RKO (cell line): ENCODE results near the gene CARS2.
"Not testable (repeated sequence)": the region's sequence is repeated elsewhere in the genome, so short reads cannot be mapped to it uniquely, and the experiment has no call there.

Source experiments
- DNase-seq: peaks from one replicate; pipeline ENCODE4 v3.0.0-alpha.2; 2016; ENCODE audit warnings: low spot score

Gene CARS2

GRCh38 chr13:110706570-110707372, 855 bp upstream of the CARS2 start:
- DNase-seq = no peak

GRCh38 chr13:110705356-110705825, 525 bp downstream of the CARS2 start:
- DNase-seq = peak; percentile 31

- peak; percentile 25 for DNase-seq
Measured at GRCh38 chr13:110702591-110703526, 3.1 kb downstream of the CARS2 start.

GRCh38 chr13:110702089-110702488, 3.8 kb downstream of the CARS2 start:
- DNase-seq = no peak

GRCh38 chr13:110701061-110701460, 4.9 kb downstream of the CARS2 start:
- DNase-seq = not testable (repeated sequence)

- DNase-seq = no peak
Measured at GRCh38 chr13:110700641-110701040, 5.3 kb downstream of the CARS2 start.

GRCh38 chr13:110700186-110700585, 5.7 kb downstream of the CARS2 start:
- no peak for DNase-seq

- DNase-seq = no peak
Measured at GRCh38 chr13:110699148-110700145, 6.5 kb downstream of the CARS2 start.

GRCh38 chr13:110698689-110699088, 7.2 kb downstream of the CARS2 start:
- DNase-seq = no peak

- DNase-seq = no peak
Measured at GRCh38 chr13:110697842-110698241, 8.1 kb downstream of the CARS2 start.

- no peak for DNase-seq
Measured at GRCh38 chr13:110696776-110697175, 9.1 kb downstream of the CARS2 start.

GRCh38 chr13:110695774-110696173, 10.1 kb downstream of the CARS2 start:
- DNase-seq = not testable (repeated sequence)

- no peak for DNase-seq
Measured at GRCh38 chr13:110690516-110690915, 15.4 kb downstream of the CARS2 start.

GRCh38 chr13:110689711-110690110, 16.2 kb downstream of the CARS2 start:
- no peak for DNase-seq

GRCh38 chr13:110689041-110689440, 16.9 kb downstream of the CARS2 start:
- no peak for DNase-seq

- DNase-seq = no peak
Measured at GRCh38 chr13:110687736-110688135, 18.2 kb downstream of the CARS2 start.

GRCh38 chr13:110685305-110686020, 20.5 kb downstream of the CARS2 start:
- no peak for DNase-seq

- DNase-seq = no peak
Measured at GRCh38 chr13:110684388-110685056, 21.4 kb downstream of the CARS2 start.

- DNase-seq = no peak
Measured at GRCh38 chr13:110683921-110684320, 22.0 kb downstream of the CARS2 start.

GRCh38 chr13:110683203-110683883, 22.6 kb downstream of the CARS2 start:
- DNase-seq = peak; percentile 18
